ENCODE results near the gene C19orf38.

DNA sequence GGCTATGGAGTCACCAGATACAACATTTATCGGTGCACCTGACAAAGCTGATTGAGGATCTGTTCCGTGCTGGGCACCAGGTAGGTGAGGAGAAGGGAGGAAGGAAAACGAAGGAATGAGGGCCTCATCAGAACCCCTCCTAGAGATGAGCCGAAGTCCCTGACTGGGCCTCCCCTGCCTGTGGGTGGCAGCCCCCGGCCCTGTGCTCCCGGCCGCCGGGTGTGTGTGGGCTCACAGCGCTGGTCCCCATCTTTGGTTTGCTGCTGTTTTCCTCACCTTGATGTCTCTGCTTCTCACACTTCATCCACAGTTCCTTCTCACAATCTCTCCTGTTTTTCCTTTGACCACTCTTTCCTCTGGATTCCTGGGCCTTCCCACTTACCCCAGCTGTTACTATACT, 45.0 kb upstream of the C19orf38 start:
- TF ChIP-seq POLR2A (IDR thresholded peaks at IDR 0.05; ENCODE audit: low read depth, low read length): no peak
- no peak for TF ChIP-seq RAD21 (IDR thresholded peaks at IDR 0.05; ENCODE audit: low read length)
- TF ChIP-seq, protein P1, sequence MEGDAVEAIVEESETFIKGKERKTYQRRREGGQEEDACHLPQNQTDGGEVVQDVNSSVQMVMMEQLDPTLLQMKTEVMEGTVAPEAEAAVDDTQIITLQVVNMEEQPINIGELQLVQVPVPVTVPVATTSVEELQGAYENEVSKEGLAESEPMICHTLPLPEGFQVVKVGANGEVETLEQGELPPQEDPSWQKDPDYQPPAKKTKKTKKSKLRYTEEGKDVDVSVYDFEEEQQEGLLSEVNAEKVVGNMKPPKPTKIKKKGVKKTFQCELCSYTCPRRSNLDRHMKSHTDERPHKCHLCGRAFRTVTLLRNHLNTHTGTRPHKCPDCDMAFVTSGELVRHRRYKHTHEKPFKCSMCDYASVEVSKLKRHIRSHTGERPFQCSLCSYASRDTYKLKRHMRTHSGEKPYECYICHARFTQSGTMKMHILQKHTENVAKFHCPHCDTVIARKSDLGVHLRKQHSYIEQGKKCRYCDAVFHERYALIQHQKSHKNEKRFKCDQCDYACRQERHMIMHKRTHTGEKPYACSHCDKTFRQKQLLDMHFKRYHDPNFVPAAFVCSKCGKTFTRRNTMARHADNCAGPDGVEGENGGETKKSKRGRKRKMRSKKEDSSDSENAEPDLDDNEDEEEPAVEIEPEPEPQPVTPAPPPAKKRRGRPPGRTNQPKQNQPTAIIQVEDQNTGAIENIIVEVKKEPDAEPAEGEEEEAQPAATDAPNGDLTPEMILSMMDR (conservative IDR thresholded peaks at IDR 0.05; ENCODE audit: low read depth, low read length): no peak
- TF ChIP-seq CEBPB (IDR thresholded peaks at IDR 0.05; ENCODE audit: low read depth, low read length): no peak
- TF ChIP-seq SMC3 (IDR thresholded peaks at IDR 0.05; ENCODE audit: low read depth, low read length): no peak
- no peak for TF ChIP-seq MAFK (IDR thresholded peaks at IDR 0.05; ENCODE audit: low read depth, low read length)
- no peak for TF ChIP-seq BHLHE40 (IDR thresholded peaks at IDR 0.05; ENCODE audit: low read depth, low read length)
- TF ChIP-seq, protein P2, sequence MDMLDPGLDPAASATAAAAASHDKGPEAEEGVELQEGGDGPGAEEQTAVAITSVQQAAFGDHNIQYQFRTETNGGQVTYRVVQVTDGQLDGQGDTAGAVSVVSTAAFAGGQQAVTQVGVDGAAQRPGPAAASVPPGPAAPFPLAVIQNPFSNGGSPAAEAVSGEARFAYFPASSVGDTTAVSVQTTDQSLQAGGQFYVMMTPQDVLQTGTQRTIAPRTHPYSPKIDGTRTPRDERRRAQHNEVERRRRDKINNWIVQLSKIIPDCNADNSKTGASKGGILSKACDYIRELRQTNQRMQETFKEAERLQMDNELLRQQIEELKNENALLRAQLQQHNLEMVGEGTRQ (IDR thresholded peaks at IDR 0.05; ENCODE audit: low read depth, low read length): no peak
- no peak for TF ChIP-seq RCOR1 (IDR thresholded peaks at IDR 0.05; ENCODE audit: insufficient replicate concordance, low read length)
- TF ChIP-seq MXI1 (IDR thresholded peaks at IDR 0.05; ENCODE audit: borderline replicate concordance, low read depth, low read length): no peak
- no peak for TF ChIP-seq CHD1 (IDR thresholded peaks at IDR 0.05; ENCODE audit: low read depth, low read length)

All from IMR-90 (cell line).